K562 (cell line): ENCODE results near the gene VARS1. TPM values are rescaled to one million over a fixed set of nuclear protein-coding genes. Genes with fewer than 3 reads are reported as not detected.
A peak's percentile ranks its signal among the peaks of the same experiment; 100 is the strongest.

Experiments used
- ESRRA ChIP-seq: fragments of 450-650 bp; IDR thresholded peaks from 2 replicates; pipeline ENCODE4 v1.6.1; 2014; ENCODE audit warnings: low read depth, mild to moderate bottlenecking, moderate library complexity, borderline replicate concordance
- GATAD2B ChIP-seq: fragments of 450-650 bp; IDR thresholded peaks from 2 replicates; pipeline ENCODE4 v1.6.1; 2017; ENCODE audit warnings: mild to moderate bottlenecking, borderline replicate concordance
- L3MBTL2 ChIP-seq: fragments of 450-650 bp; IDR thresholded peaks from 2 replicates; pipeline ENCODE4 v1.6.1; 2016; ENCODE audit warnings: mild to moderate bottlenecking, moderate library complexity
- PHB2 ChIP-seq: fragments of 450-650 bp; IDR thresholded peaks from 2 replicates; pipeline ENCODE4 v1.6.1; 2017; ENCODE audit warnings: low read depth
- POLR2AphosphoS2 ChIP-seq: IDR thresholded peaks from 2 replicates; pipeline ENCODE4 v1.6.1; 2012; ENCODE audit warnings: low read length, improper control_type of control experiment
- RAD51 ChIP-seq: fragments of 450-650 bp; IDR thresholded peaks from 2 replicates; pipeline ENCODE4 v1.7.1; 2016; ENCODE audit warnings: low read depth, mild to moderate bottlenecking, borderline replicate concordance
- SMARCE1 ChIP-seq: fragments of 450-650 bp; IDR thresholded peaks from 2 replicates; pipeline ENCODE4 v1.7.1; 2016; ENCODE audit warnings: mild to moderate bottlenecking
- ZNF41 ChIP-seq: fragments of 250-450 bp; sonication (Bioruptor Pico); conservative IDR thresholded peaks from 2 replicates; pipeline ENCODE4 v1.4.0; 2020; ENCODE audit warnings: mild to moderate bottlenecking
- ZNF668 ChIP-seq: fragments of 250-450 bp; sonication (Bioruptor Pico); IDR thresholded peaks from 2 replicates; pipeline ENCODE4 v1.8.0; 2022; ENCODE audit warnings: mild to moderate bottlenecking, inconsistent platforms
- ZNF778 ChIP-seq: fragments of 450-650 bp; formaldehyde crosslinking; IDR thresholded peaks from 2 replicates; pipeline ENCODE4 v1.4.0; 2020; ENCODE audit warnings: mild to moderate bottlenecking, moderate library complexity
- polyA plus RNA-seq, 8 experiments: library from polyadenylated mRNA; depleted of rRNA in 4 of 8; stranded (reverse) in 5 of 8; unstranded in 3 of 8; fragments of >200 nt; fragmentation: Nextera tagmentation in 2 of 8; fragmentation: Illumina TruSeq in 1 of 8; extraction: Ambion mirVana in 2 of 8; extraction: Trizol in 1 of 8; gene quantifications; 2 replicates each; pipeline versions ENCODE4 v1.2.1 to v1.2.3, GENCODE V29; 2011 to 2014; ENCODE audit warnings: inconsistent platforms in 1 of 8, missing spikeins in 1 of 8
- total RNA-seq, 7 experiments: library from RNA; depleted of rRNA in 6 of 7; stranded (reverse); fragments of >200 nt in 6 of 7; fragmentation: Illumina TruSeq in 2 of 7; extraction: Trizol in 2 of 7; gene quantifications; 2 replicates each; pipeline versions ENCODE4 v1.2.1 to v1.2.3, GENCODE V29; 2011 to 2021; ENCODE audit warnings: low replicate concordance in 1 of 7
- TF ChIP-seq, protein P1 (sequence below): fragments of 250-450 bp; sonication (Bioruptor Pico); IDR thresholded peaks from 2 replicates; pipeline ENCODE4 v1.9.0; 2021; ENCODE audit warnings: mild to moderate bottlenecking
- TF ChIP-seq, protein P2 (sequence below): IDR thresholded peaks from 2 replicates; pipeline ENCODE4 v1.6.1; 2016; ENCODE audit warnings: missing genetic modification characterization, missing compliant biosample characterization
- TF ChIP-seq, protein P3 (sequence below), 2 experiments: fragments of 150-350 bp in 1 of 2; IDR thresholded peaks; 2 replicates each; pipeline ENCODE4 v1.6.1; 2012 to 2016; ENCODE audit warnings: low read depth in 2 of 2, low read length in 2 of 2, mild to moderate bottlenecking in 1 of 2, moderate library complexity in 1 of 2
- TF ChIP-seq, protein P4 (sequence below): sonication (generic); formaldehyde crosslinking; IDR thresholded peaks from 2 replicates; pipeline ENCODE4 v1.8.1; 2023; ENCODE audit warnings: missing genetic modification reagents, mild to moderate bottlenecking, borderline replicate concordance
- TF ChIP-seq, protein P5 (sequence below): sonication (generic); formaldehyde crosslinking; IDR thresholded peaks from 2 replicates; pipeline ENCODE4 v1.8.1; 2022; ENCODE audit warnings: missing genetic modification reagents

The VARS1 gene
- total and polyA plus RNA-seq, 9 of the 15 experiments (the other 6 are each of a cell fraction or from before 2014, with no cell fraction given) = 2.9 to 488 (median 130) TPM

DNA sequence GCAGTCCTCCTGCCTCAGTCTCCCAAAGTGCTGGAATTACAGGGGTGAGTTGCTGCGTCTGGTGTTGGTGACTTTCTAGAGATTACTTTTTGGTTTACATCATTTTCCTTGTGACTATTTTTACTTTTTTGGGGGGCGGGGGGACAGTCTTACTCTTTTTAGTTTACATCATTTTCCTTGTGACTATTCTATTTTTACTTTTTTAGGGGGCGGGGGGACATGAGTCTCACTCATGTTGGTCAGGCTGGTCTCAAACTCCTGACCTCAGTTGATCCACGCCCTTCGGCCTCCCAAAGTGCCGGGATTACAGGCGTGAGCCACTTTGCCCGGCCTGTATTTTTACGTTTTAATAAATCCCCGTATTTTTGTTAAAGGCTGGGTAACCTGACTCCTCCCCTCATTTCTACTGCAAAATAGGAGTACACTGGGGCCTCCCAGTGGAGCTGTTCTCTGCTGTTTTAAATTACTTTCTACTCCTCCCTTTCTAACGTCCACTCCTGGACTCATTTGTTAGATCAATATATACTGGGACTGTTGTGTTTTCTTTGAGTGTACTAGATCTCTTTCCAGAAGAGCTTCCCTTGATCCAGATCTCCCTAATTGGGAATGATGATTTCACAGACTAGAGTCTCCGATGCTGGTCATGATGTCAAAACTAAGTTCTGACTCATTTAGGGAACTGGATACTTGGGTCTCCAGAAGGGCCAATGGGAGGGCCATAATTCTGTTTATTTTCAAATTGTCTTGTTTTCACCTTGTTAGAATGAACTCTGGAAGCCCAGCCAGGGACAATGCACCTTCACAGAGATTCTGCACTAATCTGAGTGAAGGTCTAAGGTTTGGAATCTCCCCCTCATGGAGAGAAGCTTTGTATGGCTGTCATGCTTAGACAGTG lies 41.2 kb upstream of the VARS1 start (continued):
- TF ChIP-seq SMARCE1 (no peak), RAD51 (no peak; the same call in 1 of the 2 replicates), ZNF41 (CRISPR knock-in tag) (no peak), POLR2AphosphoS2 (0 out of 2 replicates have a peak, but pooled peaks have one; percentile 17), ZNF778 (CRISPR knock-in tag) (no peak), GATAD2B (no peak), ZNF668 (CRISPR knock-in tag) (no peak), ESRRA (no peak), L3MBTL2 (no peak), PHB2 (0 out of 2 replicates have a peak, but pooled peaks have one; percentile 5)
- TF ChIP-seq, protein P1, sequence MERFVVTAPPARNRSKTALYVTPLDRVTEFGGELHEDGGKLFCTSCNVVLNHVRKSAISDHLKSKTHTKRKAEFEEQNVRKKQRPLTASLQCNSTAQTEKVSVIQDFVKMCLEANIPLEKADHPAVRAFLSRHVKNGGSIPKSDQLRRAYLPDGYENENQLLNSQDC (CRISPR knock-in tag) = no peak
- TF ChIP-seq, protein P2, sequence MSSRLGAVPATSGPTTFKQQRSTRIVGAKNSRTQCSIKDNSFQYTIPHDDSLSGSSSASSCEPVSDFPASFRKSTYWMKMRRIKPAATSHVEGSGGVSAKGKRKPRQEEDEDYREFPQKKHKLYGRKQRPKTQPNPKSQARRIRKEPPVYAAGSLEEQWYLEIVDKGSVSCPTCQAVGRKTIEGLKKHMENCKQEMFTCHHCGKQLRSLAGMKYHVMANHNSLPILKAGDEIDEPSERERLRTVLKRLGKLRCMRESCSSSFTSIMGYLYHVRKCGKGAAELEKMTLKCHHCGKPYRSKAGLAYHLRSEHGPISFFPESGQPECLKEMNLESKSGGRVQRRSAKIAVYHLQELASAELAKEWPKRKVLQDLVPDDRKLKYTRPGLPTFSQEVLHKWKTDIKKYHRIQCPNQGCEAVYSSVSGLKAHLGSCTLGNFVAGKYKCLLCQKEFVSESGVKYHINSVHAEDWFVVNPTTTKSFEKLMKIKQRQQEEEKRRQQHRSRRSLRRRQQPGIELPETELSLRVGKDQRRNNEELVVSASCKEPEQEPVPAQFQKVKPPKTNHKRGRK (tag) = no peak; the same call in none of the 2 replicates
- TF ChIP-seq, protein P3, sequence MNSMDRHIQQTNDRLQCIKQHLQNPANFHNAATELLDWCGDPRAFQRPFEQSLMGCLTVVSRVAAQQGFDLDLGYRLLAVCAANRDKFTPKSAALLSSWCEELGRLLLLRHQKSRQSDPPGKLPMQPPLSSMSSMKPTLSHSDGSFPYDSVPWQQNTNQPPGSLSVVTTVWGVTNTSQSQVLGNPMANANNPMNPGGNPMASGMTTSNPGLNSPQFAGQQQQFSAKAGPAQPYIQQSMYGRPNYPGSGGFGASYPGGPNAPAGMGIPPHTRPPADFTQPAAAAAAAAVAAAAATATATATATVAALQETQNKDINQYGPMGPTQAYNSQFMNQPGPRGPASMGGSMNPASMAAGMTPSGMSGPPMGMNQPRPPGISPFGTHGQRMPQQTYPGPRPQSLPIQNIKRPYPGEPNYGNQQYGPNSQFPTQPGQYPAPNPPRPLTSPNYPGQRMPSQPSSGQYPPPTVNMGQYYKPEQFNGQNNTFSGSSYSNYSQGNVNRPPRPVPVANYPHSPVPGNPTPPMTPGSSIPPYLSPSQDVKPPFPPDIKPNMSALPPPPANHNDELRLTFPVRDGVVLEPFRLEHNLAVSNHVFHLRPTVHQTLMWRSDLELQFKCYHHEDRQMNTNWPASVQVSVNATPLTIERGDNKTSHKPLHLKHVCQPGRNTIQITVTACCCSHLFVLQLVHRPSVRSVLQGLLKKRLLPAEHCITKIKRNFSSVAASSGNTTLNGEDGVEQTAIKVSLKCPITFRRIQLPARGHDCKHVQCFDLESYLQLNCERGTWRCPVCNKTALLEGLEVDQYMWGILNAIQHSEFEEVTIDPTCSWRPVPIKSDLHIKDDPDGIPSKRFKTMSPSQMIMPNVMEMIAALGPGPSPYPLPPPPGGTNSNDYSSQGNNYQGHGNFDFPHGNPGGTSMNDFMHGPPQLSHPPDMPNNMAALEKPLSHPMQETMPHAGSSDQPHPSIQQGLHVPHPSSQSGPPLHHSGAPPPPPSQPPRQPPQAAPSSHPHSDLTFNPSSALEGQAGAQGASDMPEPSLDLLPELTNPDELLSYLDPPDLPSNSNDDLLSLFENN (IDR thresholded peaks at IDR 0.05; ENCODE audit: low read depth in 2 of 2, low read length in 2 of 2) = no peak
- TF ChIP-seq, protein P4, sequence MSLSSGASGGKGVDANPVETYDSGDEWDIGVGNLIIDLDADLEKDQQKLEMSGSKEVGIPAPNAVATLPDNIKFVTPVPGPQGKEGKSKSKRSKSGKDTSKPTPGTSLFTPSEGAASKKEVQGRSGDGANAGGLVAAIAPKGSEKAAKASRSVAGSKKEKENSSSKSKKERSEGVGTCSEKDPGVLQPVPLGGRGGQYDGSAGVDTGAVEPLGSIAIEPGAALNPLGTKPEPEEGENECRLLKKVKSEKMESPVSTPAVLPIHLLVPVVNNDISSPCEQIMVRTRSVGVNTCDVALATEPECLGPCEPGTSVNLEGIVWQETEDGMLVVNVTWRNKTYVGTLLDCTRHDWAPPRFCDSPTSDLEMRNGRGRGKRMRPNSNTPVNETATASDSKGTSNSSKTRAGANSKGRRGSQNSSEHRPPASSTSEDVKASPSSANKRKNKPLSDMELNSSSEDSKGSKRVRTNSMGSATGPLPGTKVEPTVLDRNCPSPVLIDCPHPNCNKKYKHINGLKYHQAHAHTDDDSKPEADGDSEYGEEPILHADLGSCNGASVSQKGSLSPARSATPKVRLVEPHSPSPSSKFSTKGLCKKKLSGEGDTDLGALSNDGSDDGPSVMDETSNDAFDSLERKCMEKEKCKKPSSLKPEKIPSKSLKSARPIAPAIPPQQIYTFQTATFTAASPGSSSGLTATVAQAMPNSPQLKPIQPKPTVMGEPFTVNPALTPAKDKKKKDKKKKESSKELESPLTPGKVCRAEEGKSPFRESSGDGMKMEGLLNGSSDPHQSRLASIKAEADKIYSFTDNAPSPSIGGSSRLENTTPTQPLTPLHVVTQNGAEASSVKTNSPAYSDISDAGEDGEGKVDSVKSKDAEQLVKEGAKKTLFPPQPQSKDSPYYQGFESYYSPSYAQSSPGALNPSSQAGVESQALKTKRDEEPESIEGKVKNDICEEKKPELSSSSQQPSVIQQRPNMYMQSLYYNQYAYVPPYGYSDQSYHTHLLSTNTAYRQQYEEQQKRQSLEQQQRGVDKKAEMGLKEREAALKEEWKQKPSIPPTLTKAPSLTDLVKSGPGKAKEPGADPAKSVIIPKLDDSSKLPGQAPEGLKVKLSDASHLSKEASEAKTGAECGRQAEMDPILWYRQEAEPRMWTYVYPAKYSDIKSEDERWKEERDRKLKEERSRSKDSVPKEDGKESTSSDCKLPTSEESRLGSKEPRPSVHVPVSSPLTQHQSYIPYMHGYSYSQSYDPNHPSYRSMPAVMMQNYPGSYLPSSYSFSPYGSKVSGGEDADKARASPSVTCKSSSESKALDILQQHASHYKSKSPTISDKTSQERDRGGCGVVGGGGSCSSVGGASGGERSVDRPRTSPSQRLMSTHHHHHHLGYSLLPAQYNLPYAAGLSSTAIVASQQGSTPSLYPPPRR (CRISPR knock-in tag) = 0 out of 2 replicates have a peak, but pooled peaks have one; percentile 57
- TF ChIP-seq, protein P5, sequence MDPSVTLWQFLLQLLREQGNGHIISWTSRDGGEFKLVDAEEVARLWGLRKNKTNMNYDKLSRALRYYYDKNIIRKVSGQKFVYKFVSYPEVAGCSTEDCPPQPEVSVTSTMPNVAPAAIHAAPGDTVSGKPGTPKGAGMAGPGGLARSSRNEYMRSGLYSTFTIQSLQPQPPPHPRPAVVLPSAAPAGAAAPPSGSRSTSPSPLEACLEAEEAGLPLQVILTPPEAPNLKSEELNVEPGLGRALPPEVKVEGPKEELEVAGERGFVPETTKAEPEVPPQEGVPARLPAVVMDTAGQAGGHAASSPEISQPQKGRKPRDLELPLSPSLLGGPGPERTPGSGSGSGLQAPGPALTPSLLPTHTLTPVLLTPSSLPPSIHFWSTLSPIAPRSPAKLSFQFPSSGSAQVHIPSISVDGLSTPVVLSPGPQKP (CRISPR knock-in tag) = no peak
- TF ChIP-seq, all 486 proteins: peak for 67
